GM12872 (cell line): ENCODE results near the gene TNFRSF1A.

Experiments used
- TF ChIP-seq, protein P1 (sequence below): IDR thresholded peaks from 3 replicates; pipeline ENCODE4 v1.5.1; 2011; ENCODE audit warnings: low read depth, mild to moderate bottlenecking, low read length, moderate library complexity; ENCODE audit not compliant: insufficient read depth

Gene TNFRSF1A

DNA sequence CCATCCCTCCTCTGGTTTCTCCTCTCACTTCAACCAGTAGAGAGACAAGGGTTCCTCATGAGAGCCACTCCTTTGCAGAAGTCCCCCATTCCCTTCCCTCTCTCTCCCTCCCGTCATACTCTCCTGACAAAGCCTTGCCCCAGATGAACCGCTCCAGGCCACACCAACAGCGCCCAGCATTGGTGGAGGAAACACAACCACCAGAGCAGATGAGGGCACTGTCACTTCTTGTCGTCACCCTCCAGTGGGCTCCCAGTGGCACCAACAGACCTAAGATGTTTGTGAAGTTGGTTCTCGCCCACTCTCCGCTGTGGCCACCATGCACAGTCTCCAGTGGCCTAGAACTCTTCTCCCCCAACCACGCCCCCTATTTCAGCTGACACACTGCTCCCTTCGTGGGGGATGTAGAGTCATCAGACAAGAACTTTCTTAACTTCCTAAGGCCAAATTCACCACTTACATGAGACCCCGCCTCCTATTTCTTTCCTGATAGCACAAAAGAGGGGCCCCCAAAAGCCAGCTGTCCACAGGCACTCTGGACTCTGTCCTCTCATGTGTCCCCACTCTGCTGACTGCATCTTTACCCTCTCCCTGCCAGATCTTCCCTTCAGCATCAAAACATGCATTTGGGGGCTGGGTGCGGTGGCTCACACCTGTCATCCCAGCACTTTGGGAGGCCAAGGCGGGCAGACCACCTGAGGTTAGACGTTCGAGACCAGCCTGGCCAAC is 60.6 kb downstream of the TNFRSF1A start:
- TF ChIP-seq, protein P1, sequence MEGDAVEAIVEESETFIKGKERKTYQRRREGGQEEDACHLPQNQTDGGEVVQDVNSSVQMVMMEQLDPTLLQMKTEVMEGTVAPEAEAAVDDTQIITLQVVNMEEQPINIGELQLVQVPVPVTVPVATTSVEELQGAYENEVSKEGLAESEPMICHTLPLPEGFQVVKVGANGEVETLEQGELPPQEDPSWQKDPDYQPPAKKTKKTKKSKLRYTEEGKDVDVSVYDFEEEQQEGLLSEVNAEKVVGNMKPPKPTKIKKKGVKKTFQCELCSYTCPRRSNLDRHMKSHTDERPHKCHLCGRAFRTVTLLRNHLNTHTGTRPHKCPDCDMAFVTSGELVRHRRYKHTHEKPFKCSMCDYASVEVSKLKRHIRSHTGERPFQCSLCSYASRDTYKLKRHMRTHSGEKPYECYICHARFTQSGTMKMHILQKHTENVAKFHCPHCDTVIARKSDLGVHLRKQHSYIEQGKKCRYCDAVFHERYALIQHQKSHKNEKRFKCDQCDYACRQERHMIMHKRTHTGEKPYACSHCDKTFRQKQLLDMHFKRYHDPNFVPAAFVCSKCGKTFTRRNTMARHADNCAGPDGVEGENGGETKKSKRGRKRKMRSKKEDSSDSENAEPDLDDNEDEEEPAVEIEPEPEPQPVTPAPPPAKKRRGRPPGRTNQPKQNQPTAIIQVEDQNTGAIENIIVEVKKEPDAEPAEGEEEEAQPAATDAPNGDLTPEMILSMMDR, result no peak

DNA sequence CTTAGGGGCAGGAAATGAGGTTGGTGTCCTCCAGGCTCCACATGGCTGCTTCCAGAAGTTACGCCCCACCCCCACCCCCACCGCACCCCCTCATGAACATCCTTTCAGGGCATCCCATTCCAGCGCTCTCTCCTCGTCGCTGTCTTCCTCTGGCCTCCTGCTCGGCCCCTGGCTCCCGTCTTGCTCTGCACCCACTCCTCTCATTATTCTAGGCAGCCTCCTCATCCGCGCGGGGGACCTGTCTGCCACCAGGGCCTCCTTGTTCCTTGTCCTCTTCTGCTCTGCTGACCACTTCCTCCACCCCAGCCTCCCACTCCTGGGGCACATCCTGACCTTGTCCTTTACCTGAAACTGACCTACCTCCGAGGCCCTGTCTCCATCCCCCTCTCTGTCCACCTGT is 61.2 kb downstream of the TNFRSF1A start:
- TF ChIP-seq, protein P1, result no peak

DNA sequence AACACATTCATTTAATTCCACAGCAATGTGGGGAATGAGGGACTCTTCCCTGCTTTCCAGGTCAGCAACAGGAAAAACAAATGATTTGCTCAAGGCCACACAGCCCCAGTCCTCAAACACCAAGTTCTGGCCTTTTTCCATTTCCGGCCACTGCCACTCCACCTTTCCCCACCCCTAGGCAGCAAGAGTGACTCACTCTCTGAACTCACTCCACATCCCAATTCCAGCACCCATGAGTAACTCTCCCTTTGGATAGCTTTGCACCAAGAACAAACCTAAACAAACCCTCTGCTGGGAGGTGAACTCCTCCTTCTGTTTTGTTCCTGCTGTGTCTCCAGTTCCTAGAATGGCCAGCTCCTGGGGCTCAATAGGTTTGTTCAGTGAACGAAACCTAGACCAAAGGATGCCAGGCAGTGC is 61.8 kb downstream of the TNFRSF1A start:
- TF ChIP-seq, protein P1, result no peak

DNA sequence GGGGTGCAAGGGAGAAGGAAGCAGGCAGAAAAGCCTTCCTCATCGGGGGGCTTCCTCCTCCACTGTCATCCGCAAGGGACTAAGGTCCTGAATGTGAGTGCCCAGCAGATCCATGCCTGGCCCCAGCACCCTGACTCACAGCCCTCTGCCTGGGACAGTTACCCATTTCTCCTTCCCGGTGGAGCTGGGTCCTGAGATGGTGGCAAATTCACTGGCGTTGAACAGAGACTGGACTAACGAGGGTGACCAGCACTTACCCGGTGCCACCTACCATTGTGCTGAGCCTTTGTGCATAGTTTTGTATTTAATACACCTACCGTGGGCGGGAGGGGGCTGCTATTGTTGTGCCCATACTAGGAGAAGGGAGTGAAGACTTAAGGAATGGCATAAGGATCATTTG is 62.2 kb downstream of the TNFRSF1A start:
- TF ChIP-seq, protein P1, result no peak

DNA sequence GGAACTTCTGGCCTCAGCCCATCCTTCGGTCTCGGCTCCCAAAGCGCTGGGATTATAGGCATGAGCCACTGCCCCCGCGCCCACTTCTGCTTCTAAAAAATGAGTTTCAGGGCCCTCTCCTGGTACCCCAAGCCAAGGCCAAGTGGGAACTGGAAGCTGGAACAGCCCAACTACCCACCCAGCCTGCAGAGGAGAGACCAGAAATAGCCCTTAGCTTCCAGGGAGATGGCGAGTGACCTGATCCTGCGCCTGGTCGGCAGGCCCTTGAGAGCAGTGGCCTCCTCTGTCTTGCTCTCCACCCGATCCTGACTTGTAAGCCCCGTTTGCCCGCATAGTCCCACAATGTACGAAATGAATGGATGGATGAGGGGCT is 62.6 kb downstream of the TNFRSF1A start:
- TF ChIP-seq, protein P1, result no peak
